HG03575 (cell line): ENCODE measurements around the gene MLPH.

ENCODE experiments used
- ATAC-seq: cut with Tn5 transposase; IDR thresholded peaks from one replicate; pipeline ENCODE4 v1.9.1; 2021; ENCODE audit not compliant: unreplicated experiment, insufficient number of reproducible peaks, low FRiP score; ENCODE audit errors: extremely low read depth

Gene MLPH

DNA sequence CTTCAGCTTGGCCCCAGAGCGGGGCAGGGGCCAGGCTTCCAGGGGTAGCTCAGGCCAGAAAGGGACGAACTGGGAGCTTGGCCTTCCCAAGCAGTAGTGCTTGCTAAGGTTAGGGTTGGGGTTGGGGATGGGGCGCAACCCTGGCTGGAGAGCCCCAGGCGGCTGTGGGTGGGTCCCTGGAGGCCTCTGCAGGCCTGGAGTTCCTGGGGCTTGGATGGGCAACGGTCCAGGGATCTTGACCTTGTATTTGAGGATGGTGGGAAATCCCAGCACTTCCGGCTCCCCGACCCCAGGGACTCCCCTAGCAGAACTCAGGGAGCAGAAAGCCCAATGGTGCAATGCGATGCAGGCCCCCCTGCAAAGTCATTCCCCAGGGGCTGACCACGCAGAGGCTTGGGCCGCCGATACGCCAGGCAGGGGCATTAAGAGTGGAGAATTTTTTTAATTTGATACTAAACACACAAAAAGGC lies 12.6 kb upstream of the MLPH start:
- ATAC-seq, result no peak

- no peak for ATAC-seq
Measured at GRCh38 chr2:237474931-237475703, 11.9 kb upstream of the MLPH start.

DNA sequence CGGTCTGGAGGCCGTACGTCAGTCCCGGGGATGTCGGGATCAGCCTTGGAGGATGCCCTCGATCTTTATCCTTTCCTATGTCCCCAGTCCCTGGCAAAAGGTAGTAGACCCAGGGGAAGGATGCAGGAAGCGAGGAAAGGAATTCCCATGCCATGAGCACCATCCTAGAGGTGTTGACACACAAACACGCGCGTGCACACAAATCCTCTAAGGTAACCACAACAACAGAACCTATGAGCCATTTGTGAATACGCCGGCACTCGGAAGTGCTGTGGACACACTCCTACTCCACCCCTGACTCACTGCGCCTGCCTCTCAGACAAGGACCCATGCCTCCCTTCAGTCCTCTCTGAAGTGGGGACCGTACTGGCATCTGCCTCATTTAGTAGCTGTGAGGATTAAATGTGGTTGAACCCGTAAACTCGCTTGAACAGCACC lies 11.3 kb upstream of the MLPH start:
- no peak for ATAC-seq

- no peak for ATAC-seq
Measured at GRCh38 chr2:237478095-237478494, 9.0 kb upstream of the MLPH start.

- ATAC-seq, result no peak
Measured at GRCh38 chr2:237478979-237479378, 8.1 kb upstream of the MLPH start.

- no peak for ATAC-seq
Measured at GRCh38 chr2:237479747-237480146, 7.3 kb upstream of the MLPH start.

- no peak for ATAC-seq
Measured at GRCh38 chr2:237480556-237480955, 6.5 kb upstream of the MLPH start.

- no peak for ATAC-seq
Measured at GRCh38 chr2:237480988-237481525, 6.0 kb upstream of the MLPH start.

GRCh38 chr2:237482485-237482884 lies 4.6 kb upstream of the MLPH start:
- ATAC-seq, result no peak

DNA sequence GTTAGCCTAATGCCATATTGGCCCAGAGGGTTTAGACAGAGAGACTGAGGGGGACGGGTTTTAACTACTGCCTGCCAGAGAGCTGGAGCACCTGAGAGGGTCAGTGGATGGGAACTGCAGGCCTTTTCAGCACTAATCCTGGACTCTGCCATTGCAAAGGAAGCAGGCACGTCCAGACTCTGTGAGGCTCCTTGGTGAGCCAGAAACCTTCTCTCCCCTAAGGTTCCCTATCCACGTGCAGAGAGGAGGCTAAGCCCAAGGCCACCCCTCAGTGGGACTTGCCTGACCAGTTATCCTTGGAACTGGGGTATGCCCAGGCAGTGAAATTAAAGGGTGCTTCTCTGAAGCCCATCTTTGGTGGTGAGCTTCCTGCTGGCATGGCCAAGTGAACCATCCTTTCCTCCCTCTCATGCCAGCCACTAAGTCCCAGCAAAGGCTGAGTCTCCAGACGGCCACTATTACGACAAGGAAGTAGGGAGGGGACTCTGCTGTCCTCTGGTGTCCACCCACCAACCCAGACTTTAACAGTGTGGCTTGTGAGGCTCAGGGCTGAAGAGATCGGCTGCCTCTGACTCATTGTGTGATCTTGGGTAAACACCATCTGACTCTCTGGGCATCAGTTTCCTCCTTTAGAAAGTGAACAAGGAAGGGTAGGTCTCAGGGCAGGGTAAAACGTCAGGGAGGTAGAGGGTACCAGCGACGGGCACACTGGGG lies 3.9 kb upstream of the MLPH start:
- ATAC-seq, result no peak

- no peak for ATAC-seq
Measured at GRCh38 chr2:237485304-237485703, 1.7 kb upstream of the MLPH start.

- ATAC-seq, result no peak
Measured at GRCh38 chr2:237485844-237486243, 1.2 kb upstream of the MLPH start.

GRCh38 chr2:237486334-237486818 lies 675 bp upstream of the MLPH start:
- ATAC-seq, result no peak

- ATAC-seq, result no peak
Measured at GRCh38 chr2:237487496-237487895, 445 bp downstream of the MLPH start.

GRCh38 chr2:237488295-237488694 lies 1.2 kb downstream of the MLPH start:
- ATAC-seq, result no peak

GRCh38 chr2:237488901-237489860 lies 2.1 kb downstream of the MLPH start:
- ATAC-seq, result no peak

GRCh38 chr2:237490009-237490711 lies 3.1 kb downstream of the MLPH start:
- ATAC-seq, result no peak

DNA sequence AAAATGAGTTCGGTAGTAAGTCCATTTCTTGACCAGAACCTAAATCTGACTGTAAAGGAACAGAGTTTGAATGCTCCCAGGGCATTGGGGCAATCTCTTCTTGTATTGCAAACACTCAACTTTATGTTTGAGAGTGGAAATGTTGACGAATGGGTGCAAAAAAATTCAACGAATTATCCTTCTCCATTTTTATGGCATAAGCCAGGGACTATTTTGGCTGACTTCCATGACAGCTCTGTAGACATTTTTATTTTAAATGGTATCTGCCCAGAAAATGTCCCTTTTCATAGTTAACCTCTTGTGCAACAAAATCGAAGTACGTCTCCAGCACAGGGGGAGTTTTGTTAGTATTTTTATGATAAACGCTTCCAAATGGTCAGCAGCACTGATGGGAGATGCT lies 3.7 kb downstream of the MLPH start:
- ATAC-seq, result no peak
